GM12878 (cell line): Measurements from ENCODE around the gene TOMT. TPM values are rescaled to one million over a fixed set of nuclear protein-coding genes. Genes with fewer than 3 reads are reported as not detected.

Experiments
- BHLHE40 ChIP-seq, 2 experiments: fragments of 450-650 bp in 1 of 2; IDR thresholded peaks; 2 replicates each; pipeline ENCODE4 v1.6.1; 2011 to 2017; ENCODE audit warnings: low read depth in 2 of 2, borderline replicate concordance in 1 of 2, improper control_type of control experiment in 1 of 2, low read length in 1 of 2, mild to moderate bottlenecking in 1 of 2
- EZH2 ChIP-seq: IDR thresholded peaks from 2 replicates; pipeline ENCODE4 v1.6.1; 2012; ENCODE audit warnings: low read depth, mild to moderate bottlenecking, control low read depth, inconsistent platforms, low read length, borderline replicate concordance; ENCODE audit not compliant: control insufficient read depth
- NFYB ChIP-seq: IDR thresholded peaks from 2 replicates; pipeline ENCODE4 v1.6.1; 2011; ENCODE audit warnings: low read depth, mild to moderate bottlenecking, low read length, improper control_type of control experiment, moderate library complexity; ENCODE audit not compliant: insufficient read depth
- SREBF1 ChIP-seq: IDR thresholded peaks from 2 replicates; pipeline ENCODE4 v1.6.1; 2012; ENCODE audit warnings: mild to moderate bottlenecking, low read length
- SUZ12 ChIP-seq: fragments of 200-600 bp; sonication (generic); IDR thresholded peaks from one replicate; pipeline ENCODE4 v1.6.1; 2018; ENCODE audit warnings: antibody characterized with exemption, mild to moderate bottlenecking; ENCODE audit not compliant: unreplicated experiment
- ZBED1 ChIP-seq: IDR thresholded peaks from 2 replicates; pipeline ENCODE4 v1.6.1; 2016; ENCODE audit warnings: borderline replicate concordance
- polyA plus RNA-seq, 11 experiments: library from polyadenylated mRNA; depleted of rRNA in 4 of 11; unstranded in 6 of 11; stranded (reverse) in 5 of 11; fragments of >200 nt; fragmentation: Nextera tagmentation in 4 of 11; fragmentation: Illumina TruSeq in 1 of 11; extraction: Ambion mirVana in 4 of 11; extraction: Trizol in 1 of 11; gene quantifications; 1 replicate in 1 of 11; 2 replicates in 10 of 11; pipeline versions ENCODE4 v1.2.1 to v1.2.3, GENCODE V29; 2011 to 2016; ENCODE audit warnings: inconsistent platforms in 2 of 11, missing spikeins in 2 of 11, low read depth in 1 of 11
- total RNA-seq, 4 experiments: library from RNA; depleted of rRNA in 3 of 4; stranded (reverse); fragments of >200 nt in 3 of 4; fragmentation: Illumina TruSeq in 1 of 4; extraction: Trizol in 1 of 4; gene quantifications; 2 replicates each; pipeline versions ENCODE4 v1.2.1 to v1.2.3, GENCODE V29; 2013 to 2021
- TF ChIP-seq, protein P1 (sequence below): fragments of 450-650 bp; IDR thresholded peaks from 2 replicates; pipeline ENCODE4 v1.6.1; 2018; ENCODE audit warnings: mild to moderate bottlenecking, low read depth, moderate library complexity; ENCODE audit not compliant: partially characterized antibody
- TF ChIP-seq, protein P2 (sequence below): IDR thresholded peaks from 2 replicates; pipeline ENCODE4 v1.6.1; 2011; ENCODE audit warnings: borderline replicate concordance, low read depth, mild to moderate bottlenecking, moderate library complexity, low read length; ENCODE audit not compliant: insufficient read depth, poor library complexity, severe bottlenecking

Gene TOMT
- total and polyA plus RNA-seq, 10 of the 15 experiments (the other 5 are each of a cell fraction or from before 2014, with no cell fraction given), result not detected

DNA sequence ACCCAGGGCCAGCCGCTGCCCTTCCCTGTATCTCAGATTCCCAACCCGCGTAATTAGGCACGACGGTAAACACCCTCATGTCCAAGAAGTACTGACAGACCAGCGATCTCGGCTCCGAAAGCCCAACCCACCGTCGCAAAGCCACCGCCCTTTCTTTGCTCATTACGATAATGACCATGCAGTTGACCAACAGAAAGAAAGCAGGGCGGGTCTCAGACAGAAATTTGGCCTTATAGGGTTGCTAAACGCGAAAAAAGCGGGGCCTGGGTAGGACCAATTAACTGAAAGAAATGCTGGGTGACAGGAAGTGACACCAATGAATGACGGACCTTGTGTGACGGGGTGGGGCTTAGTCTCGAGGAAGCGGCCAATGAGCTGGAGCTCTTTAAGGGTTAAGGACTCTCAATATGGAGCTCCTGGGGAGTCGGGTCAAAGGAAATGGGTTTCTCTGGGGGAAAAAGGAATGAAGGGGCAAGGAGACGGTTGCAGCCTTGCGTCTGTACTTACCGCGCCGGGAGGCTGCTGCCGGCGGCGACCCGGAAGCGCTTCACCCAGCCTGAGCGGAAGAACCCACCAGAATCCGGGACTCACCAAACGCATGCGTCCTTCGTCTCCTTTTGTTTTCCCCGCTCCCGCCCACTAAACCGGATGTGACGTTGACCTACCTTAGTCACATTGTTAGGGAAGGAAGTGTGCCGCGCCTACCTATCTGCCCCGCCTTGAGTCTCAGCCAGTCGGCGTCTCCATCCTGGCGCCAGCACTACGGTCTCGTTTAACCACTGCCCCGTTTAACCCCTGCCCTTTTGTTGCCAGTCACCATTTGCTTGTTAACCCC lies 6.6 kb downstream of the TOMT start, which contains the start of gene ANAPC15 (continued):
- TF ChIP-seq, protein P1, sequence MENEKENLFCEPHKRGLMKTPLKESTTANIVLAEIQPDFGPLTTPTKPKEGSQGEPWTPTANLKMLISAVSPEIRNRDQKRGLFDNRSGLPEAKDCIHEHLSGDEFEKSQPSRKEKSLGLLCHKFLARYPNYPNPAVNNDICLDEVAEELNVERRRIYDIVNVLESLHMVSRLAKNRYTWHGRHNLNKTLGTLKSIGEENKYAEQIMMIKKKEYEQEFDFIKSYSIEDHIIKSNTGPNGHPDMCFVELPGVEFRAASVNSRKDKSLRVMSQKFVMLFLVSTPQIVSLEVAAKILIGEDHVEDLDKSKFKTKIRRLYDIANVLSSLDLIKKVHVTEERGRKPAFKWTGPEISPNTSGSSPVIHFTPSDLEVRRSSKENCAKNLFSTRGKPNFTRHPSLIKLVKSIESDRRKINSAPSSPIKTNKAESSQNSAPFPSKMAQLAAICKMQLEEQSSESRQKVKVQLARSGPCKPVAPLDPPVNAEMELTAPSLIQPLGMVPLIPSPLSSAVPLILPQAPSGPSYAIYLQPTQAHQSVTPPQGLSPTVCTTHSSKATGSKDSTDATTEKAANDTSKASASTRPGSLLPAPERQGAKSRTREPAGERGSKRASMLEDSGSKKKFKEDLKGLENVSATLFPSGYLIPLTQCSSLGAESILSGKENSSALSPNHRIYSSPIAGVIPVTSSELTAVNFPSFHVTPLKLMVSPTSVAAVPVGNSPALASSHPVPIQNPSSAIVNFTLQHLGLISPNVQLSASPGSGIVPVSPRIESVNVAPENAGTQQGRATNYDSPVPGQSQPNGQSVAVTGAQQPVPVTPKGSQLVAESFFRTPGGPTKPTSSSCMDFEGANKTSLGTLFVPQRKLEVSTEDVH, result peak; percentile 93
- TF ChIP-seq, protein P2, sequence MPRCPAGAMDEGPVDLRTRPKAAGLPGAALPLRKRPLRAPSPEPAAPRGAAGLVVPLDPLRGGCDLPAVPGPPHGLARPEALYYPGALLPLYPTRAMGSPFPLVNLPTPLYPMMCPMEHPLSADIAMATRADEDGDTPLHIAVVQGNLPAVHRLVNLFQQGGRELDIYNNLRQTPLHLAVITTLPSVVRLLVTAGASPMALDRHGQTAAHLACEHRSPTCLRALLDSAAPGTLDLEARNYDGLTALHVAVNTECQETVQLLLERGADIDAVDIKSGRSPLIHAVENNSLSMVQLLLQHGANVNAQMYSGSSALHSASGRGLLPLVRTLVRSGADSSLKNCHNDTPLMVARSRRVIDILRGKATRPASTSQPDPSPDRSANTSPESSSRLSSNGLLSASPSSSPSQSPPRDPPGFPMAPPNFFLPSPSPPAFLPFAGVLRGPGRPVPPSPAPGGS, result no peak
- TF ChIP-seq NFYB (peak; percentile 88), ZBED1 (no peak; the same call in 1 of the 2 replicates), BHLHE40 (IDR thresholded peaks at IDR 0.05; ENCODE audit: borderline replicate concordance in 1 of 2, low read depth in 2 of 2, low read length in 1 of 2) (peak; percentile 38 to 77; a peak in 2 of 4 replicates), SUZ12 (no peak), SREBF1 (peak; percentile 64; the same call in 1 of the 2 replicates), EZH2 (no peak)
